ENCODE results near the gene BTBD1.
A peak's percentile ranks its signal among the peaks of the same experiment; 100 is the strongest.

The BTBD1 gene

DNA sequence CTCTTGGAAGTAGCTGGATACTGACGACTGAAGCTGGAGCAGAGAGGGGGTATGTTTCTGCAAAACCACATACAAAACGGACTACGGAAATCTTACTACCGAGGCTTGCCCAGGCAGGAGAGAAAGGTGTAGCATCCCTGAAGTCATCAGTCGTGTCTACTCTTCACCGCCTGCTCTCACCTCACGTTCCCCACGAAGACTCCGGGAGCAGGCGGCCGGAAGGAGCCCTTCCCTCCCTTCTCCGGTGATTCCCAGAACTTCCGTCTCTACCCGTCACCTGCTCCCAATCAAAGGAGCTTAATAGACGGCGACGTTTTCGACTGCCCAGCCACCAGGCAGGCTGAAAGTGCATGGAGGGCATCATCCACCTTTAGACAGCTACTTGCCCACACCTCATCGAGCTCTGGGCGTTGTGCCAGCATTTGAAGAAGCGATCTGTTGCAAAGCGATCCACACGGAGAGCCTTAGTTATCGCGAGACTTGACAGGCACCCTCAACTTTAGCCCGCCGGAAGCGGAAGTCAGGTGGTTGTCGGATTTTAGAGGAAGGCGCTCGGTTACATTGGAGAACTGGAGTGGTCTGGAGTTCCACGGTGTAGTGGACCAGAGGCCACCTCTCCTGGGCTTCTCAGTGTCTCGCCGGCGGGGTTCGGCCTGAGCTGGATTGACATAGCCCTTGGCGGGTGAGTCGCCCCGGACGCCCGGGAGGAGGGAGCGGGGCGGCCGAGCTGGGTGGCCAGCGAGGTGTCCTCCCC lies 81.2 kb downstream of the BTBD1 start, which contains the start of gene RAMAC:
RAMAC (plus strand) TSS at position 523 of the 754 bp plus-strand sequence. CDS start 2,809 bp downstream, outside the sequence.
- peak; percentile 92 for DNase-seq

DNA sequence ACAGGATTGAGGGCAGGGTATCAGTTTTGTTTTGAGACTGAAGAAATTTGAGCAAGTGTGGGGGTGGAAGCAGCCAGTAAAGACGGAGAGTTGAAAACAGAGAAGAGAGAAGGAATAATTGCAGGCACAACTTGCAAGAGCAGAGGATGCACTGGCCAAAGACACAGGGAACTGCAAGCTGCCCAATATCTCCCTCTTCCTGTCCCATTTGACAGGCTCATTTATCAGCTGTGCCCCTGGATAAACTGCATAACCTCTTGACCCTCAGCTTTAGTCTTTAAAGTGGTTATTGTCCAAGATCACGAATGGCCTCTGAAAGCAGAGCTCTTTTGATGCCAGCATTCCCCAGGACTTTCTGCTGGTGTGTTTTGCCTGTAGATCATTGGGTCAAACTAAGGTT lies 86.1 kb downstream of the BTBD1 start:
- DNase-seq, result no peak

DNA sequence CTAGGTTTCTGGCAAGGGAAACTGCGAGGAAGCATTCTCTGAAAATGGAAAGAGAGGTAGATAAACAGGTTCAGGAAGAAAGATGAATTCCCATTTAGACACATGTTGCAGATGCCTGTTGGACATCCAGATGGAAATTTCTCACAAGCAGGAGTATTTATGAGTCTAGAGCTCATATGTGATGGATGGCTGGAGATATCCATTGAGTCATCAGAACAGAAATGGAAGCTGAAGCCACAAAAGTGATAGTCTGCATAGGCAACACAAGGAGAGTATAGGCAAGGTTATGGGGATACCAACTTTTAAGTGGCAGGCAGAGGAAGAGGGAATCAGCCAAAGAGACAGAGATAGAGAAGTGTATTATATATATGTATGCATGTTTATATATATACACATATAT lies 87.3 kb downstream of the BTBD1 start:
- no peak for DNase-seq

DNA sequence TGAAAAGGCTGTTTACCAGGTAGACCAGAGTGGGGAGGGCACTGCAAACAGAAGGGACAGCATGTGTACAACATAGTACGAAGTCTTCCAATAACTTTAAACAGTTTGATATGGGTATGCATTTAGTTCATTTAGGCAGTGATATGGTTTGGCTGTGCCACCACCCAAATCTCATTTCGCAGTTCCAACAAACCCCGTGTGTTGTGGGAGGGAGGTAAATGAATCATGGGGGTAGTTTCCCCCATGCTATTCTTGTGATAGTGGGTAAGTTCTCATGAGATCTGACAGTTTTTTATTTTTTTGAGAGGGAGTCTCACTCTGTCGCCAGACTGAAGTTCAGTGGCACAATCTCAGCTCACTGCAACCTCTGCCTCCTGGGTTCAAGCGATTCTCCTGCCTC lies 88.6 kb downstream of the BTBD1 start:
- no peak for DNase-seq

DNA sequence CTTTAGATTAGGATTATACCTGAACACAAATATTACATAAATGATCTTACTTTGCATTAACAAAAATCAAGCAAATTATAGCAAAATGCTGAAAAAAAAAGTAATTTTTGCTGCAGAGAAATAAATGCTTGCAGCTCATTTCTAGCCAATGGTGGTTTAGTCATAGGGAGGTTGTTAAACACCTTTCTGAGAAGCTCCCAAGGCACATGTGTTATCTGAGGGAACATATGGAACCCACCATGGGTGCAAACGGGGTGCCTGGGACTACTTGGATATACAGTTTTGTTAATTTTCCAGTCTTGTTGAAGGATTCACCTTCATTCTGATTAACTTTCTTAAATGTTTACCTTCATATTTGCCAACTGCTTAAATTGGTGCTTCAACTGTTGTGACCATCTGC lies 90.0 kb downstream of the BTBD1 start:
- DNase-seq, result no peak

DNA sequence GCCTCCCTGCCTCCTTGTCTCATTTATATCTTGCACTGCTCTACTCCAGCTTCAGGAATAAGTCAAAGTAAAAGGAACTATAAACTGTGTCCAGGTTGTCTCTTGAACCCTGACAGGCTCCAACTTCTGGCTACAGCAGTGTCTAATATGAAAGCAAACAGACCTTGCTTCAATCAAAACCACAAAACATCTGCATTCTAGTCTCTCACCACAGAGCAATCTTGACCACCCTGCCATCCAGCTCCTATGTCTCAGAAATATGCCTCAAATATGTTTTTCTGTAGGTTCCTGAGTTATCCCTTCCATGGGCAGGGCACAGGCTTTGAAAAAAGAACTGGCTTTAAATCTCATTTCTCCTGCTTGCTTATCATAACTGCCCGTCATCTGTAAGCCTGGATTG lies 94.1 kb downstream of the BTBD1 start:
- no peak for DNase-seq

DNA sequence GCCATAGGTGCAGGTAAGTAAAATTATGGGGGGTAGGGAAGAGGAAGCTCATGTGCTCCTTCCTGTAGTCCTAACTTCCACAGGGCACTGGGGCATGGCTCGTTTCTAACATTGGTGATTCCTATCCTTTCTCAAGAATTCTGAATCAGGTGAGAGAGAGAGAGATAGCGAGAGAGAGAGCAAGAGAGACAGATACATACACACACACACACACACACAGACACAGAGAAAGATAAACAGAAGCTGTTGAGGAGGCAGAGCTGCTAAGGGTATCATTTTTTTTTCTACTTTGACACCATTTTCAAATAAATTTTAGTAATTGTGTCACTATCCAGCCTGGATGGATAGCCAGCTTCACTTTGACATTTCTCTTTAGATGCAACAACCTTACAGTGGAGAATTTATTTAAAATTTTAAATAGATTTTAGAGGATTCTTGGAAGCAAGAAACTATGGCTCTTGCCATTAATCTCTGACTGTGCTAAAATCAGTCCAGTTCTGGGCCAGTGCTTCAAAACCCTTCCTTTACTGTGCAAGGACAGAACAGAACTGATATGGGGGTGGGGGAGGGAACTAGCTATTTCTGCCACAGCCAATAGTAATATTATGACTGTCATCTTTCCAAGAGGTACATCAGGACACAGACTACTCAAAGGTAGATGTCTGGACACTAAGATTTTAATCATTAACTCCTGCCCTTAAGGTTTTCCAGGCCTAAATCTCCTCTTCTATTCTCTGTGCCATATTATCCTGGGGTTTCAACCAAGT lies 95.7 kb downstream of the BTBD1 start:
- DNase-seq, result no peak

DNA sequence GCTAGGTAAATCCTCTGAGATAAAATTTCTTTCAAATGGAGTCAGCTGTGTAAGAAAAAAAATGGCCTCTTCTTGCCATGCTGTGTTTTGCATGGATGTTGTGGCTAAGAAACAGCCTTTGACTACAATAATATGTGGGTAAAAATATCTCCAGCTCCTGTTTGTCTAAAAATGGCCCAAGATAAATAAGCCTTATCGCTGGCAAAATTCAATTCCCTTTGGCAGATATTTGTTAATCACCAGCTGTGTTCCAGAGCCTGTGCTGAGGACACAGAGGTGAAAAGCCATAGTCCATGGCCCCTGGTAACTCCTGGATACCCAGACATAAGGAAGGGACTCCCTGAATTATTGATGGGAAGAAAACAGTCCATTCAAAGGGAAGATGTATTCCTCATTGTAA lies 96.4 kb downstream of the BTBD1 start:
- no peak for DNase-seq

DNA sequence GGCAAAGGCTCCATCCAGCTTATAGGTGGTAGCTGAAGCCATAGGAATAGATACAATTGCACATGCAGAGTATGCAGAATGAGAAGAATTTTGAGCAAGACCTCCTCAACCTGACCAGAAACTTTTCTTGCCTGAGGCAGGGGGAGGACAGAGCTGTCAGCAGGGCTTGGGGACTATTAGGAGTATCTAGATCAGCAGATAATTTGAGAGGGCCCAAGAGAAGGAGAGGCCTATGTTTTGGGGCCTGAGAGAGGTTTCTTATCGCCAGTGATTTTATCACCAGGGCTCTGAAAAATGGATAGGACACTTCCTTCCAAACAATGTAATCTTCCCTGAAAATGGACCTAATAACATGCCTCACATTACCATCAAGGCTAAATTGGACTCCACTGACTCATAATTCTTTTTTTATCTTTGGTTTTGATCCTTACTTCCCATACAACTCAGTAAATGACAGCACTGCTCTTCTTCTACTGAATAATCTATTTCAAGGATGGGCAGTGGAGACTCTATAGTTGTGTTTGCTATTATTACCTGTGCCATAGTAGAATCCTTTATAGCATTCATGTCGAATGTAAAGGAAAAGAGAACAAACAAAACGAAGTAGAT lies 96.9 kb downstream of the BTBD1 start:
- DNase-seq, result no peak

DNA sequence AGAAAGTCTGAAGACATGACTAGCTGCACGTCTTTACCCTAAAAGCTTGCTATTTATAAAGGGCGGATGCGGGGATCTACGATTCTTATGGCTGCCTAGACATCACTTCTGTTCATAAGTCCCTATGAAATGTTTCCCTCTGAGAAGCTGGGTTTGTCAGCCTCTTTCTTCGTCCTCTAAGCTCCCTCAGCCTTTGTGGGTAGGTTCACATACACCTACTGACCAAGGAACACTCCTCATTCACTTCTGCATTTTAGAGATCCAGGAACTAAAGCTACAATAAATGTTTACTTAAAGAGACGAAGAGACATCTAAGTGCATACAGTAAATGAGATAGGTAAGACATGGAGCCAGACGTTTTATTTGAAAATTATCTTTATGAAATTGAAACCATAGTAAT lies 97.7 kb downstream of the BTBD1 start:
- no peak for DNase-seq

DNA sequence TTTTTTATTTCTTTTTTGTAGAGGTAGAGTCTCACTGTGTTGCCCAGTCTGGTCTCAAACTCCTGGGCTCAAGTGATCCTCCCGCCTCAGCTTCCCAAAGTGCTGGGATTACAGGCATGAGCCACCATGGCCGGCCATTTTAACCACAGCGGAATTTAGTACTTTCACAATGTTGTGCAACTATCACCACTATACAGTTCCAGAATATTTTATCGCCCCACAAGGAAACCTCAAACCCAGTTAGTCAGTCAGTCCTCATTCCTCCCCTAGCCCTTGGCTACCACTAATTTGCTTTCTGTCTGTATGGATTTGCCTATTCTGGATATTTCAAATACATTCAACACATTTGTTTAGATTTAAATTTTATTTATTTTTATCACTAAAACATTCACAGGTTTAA lies 99.0 kb downstream of the BTBD1 start:
- no peak for DNase-seq

DNA sequence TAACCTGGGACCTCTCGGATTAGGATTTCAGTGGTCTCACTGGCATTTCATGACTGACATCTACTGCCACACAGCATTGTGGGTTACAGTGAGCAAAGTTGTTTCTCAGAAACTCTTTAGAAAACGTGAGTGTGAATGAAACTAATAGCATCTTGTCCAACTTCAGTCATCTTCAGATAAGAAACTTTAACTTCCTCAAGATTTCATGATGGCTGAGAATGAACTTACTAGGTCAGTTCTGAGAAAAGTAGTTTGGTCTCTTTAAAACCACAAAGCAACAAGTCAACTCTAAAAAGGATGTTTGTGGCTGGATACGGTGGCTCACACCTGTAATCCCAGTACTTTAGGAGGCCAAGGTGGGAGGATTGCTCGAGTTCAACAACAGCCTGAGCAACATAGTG lies 100.4 kb downstream of the BTBD1 start:
- DNase-seq, result no peak

All from activated CD4-positive, alpha-beta T cell treated with anti-CD3 and anti-CD28 coated beads, Interleukin-2, amount 50 U/mL, for 1 hour (primary cell).